Karpas-422 (cell line): ENCODE data around the gene SLC35B1. TPM values are rescaled to one million over a fixed set of nuclear protein-coding genes. Genes with fewer than 3 reads are reported as not detected.
A peak's percentile ranks its signal among the peaks of the same experiment; 100 is the strongest.

Experiments used
- DNase-seq: peaks from one replicate; pipeline ENCODE4 v3.0.0-alpha.2; 2015
- H2AFZ ChIP-seq: fragments of 200-600 bp; sonication (generic); 2 replicates; pipeline ENCODE4 v1.6.1; 2014; ENCODE audit warnings: antibody characterized with exemption, low read length, mixed read lengths
- H3K27ac ChIP-seq: fragments of 200-600 bp; sonication (generic); 2 replicates; pipeline ENCODE4 v1.5.1; 2014; ENCODE audit warnings: mild to moderate bottlenecking, low read length, moderate library complexity
- H3K27me3 ChIP-seq: fragments of 200-600 bp; sonication (generic); 2 replicates; pipeline ENCODE4 v1.6.1; 2014; ENCODE audit warnings: low read length, mixed read lengths
- H3K36me3 ChIP-seq: fragments of 200-600 bp; sonication (generic); 2 replicates; pipeline ENCODE4 v1.6.1; 2014; ENCODE audit warnings: low read length, mixed read lengths; ENCODE audit not compliant: insufficient read depth
- H3K4me1 ChIP-seq: fragments of 200-600 bp; sonication (generic); 2 replicates; pipeline ENCODE4 v1.6.1; 2014; ENCODE audit warnings: mild to moderate bottlenecking, low read length, mixed read lengths
- H3K4me2 ChIP-seq: fragments of 200-600 bp; sonication (generic); 2 replicates; pipeline ENCODE4 v1.6.1; 2014; ENCODE audit warnings: low read length, low read depth, mild to moderate bottlenecking; ENCODE audit not compliant: poor library complexity, severe bottlenecking
- H3K4me3 ChIP-seq: fragments of 200-600 bp; sonication (generic); 2 replicates; pipeline ENCODE4 v1.5.1; 2014; ENCODE audit warnings: mild to moderate bottlenecking, antibody characterized with exemption, low read length, mixed read lengths
- H3K79me2 ChIP-seq: fragments of 200-600 bp; sonication (generic); 2 replicates; pipeline ENCODE4 v1.6.1; 2014; ENCODE audit warnings: mild to moderate bottlenecking, low read length, mixed read lengths
- H3K9ac ChIP-seq: fragments of 200-600 bp; sonication (generic); 2 replicates; pipeline ENCODE4 v1.6.0; 2014; ENCODE audit warnings: low read length
- H3K9me2 ChIP-seq: fragments of 200-600 bp; sonication (generic), shearing (Covaris generic); replicated peaks from 2 replicates; pipeline ENCODE4 v1.6.0; 2014; ENCODE audit warnings: mild to moderate bottlenecking, low read length, moderate library complexity; ENCODE audit not compliant: insufficient read depth
- H3K9me3 ChIP-seq: fragments of 300-700, 200-600 bp; sonication (generic); 2 replicates; pipeline ENCODE4 v1.6.1; 2014; ENCODE audit warnings: low read length, mixed read lengths
- H4K20me1 ChIP-seq: fragments of 200-600 bp; sonication (generic); 2 replicates; pipeline ENCODE4 v1.6.1; 2014; ENCODE audit warnings: mild to moderate bottlenecking, antibody characterized with exemption, low read length, low read depth; ENCODE audit not compliant: insufficient read depth
- total RNA-seq: library from RNA; depleted of rRNA; stranded (reverse); fragments of >200 nt; shearing (Covaris generic); gene quantifications from 2 replicates; pipeline ENCODE4 v1.2.3, GENCODE V29; 2014; ENCODE audit warnings: low replicate concordance

The SLC35B1 gene
- total RNA-seq, 1 experiment from 2014 or later: 37.4 TPM

DNA sequence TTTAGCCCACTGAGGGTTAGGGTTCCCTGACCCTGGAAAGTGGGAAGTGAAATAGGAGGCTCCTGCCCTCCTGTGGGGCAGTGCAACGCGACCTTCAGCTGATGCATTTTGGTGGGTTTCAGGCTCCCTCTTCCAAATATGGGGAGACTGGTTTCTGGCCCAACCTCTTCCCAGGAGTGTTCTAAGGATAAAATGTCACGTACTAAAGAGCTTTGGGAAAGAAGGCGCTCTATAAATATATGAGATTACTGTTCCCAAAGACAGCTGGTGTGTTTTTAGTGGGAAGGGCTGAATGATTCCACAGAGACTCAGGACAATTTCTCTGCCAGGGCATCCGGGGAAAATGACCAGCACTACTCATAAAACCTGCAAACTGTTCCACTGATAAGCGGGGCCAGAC lies 9.8 kb downstream of the SLC35B1 start:
- H3K4me3 ChIP-seq: no peak overlapping the region
- no peaks in the 10 kb centered on the region for H3K9me2 ChIP-seq
- DNase-seq: no peak
- no peaks in the 10 kb centered on the region for H4K20me1 ChIP-seq
- no peaks in the 10 kb centered on the region for H3K4me1 ChIP-seq
- H3K27me3 ChIP-seq: no peaks in the 10 kb centered on the region
- H3K79me2 ChIP-seq: no peaks in the 10 kb centered on the region
- H3K9me3 ChIP-seq: no peaks in the 10 kb centered on the region
- no peak overlapping the region for H3K9ac ChIP-seq
- no peak overlapping the region for H3K4me2 ChIP-seq
- no peak overlapping the region for H3K27ac ChIP-seq
- H3K36me3 ChIP-seq: peaks cover 9% of the 10 kb centered on the region
- H2AFZ ChIP-seq: no peak overlapping the region

DNA sequence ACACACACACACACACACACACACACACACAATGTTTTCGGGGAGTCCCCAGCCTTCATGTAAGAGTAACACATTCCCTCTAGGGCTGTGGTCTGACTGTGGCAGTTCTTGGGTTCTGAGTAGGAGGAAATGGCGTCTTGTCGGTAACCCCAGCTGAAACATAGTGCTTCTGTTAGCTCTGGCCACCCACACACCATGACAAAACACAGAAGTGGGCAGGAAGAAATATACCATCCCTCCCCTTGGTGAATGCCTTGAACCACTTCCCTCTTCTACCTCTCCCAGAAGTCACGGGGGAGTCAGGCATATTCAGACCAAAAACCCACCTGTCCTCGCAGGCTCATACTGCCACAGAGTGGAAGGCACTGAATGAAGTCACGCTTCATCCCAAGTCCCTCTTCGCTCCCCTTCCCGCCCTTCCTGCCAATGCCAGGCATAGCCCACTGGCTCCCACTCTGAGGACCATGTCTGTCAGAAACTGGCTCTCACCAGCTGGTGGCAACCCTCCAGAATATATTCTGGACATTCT lies 11.5 kb downstream of the SLC35B1 start:
- Histone ChIP-seq H3K9me3 (no peaks in the 10 kb centered on the region), H3K4me1 (no peaks in the 10 kb centered on the region), H3K36me3 (peaks cover 3% of the 10 kb centered on the region; the same call in 1 of the 2 replicates), H3K4me3 (no peak overlapping the region), H3K9ac (no peak overlapping the region), H3K9me2 (no peaks in the 10 kb centered on the region), H3K4me2 (no peak overlapping the region), H3K79me2 (no peaks in the 10 kb centered on the region), H4K20me1 (no peaks in the 10 kb centered on the region), H3K27me3 (no peaks in the 10 kb centered on the region), H3K27ac (no peak overlapping the region), H2AFZ (no peak overlapping the region)
- no peak for DNase-seq

DNA sequence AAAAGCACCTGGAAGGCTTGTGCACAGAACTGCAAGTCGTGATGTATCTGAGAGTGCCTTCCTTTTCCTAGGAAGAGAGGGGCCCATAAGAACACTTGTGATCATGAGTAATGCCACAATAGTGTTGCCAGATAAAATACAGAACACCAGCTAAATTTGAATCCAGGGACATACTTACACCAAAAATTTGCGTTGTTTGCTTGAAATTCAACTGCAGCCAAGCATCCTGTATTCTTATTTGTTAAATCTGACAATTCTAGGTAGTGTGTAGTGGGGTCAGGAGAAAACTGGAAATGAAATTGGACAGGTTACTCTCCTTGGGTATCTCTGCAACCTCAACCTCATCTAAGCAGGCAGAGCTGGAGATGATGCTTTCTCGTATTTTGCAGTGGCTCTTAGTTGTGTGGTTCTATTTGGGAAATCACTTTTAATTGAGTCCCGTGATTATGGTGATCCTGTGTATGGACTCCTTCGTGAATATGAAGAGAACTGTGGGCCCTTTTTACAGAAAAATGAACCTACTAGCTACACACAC lies 12.0 kb downstream of the SLC35B1 start:
- no peak for DNase-seq
- Histone ChIP-seq H3K79me2 (no peaks in the 10 kb centered on the region), H3K36me3 (peaks cover 3% of the 10 kb centered on the region; the same call in 1 of the 2 replicates), H3K27ac (no peak overlapping the region), H3K4me1 (no peaks in the 10 kb centered on the region), H3K27me3 (no peaks in the 10 kb centered on the region), H3K9ac (no peak overlapping the region), H3K4me3 (no peak overlapping the region), H3K9me2 (no peaks in the 10 kb centered on the region), H4K20me1 (no peaks in the 10 kb centered on the region), H3K4me2 (no peak overlapping the region), H3K9me3 (no peaks in the 10 kb centered on the region), H2AFZ (no peak overlapping the region)

DNA sequence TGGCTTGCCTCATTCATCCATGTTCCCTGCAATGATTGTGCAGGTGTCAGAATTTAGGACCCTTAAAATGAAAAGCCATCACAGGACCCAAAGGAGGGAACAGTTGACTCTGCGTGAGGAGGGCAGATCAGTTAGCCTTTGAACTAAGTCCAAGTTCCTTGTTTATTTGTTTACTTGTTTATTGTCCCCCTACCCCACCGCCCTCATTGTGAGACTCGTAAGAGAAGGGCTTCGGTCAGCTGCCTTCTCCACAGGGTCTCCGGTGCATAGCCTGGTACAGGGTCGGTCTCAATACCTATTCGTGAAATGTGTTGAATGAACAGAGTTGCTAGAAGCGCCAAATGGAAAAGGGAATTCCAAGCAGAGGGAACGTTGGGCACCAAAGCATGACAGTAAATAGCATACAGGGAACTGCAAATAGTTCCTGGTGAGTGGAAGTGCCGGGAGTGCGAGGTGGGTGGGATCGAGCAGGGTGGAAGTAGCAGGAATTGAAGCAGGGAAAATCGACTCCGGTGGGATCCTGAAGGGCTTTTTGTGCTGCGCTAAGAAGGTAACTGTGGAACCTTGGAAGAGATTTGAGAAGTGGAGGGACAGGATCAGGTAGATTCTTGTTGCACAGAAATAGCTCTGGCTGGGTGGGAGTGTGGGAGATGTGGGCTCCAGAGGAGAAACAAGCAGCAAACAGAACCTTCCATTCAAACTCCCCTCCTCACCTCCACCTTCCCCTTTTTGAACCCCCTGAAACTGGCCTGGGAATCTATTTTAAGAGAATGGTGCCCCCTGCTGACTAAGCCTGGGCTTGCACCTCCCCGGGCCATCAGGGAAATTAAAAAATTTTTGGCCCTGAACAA lies 12.7 kb downstream of the SLC35B1 start:
- Histone ChIP-seq H3K4me2 (no peak overlapping the region), H3K79me2 (no peaks in the 10 kb centered on the region), H3K9ac (no peak overlapping the region), H3K4me3 (no peak overlapping the region), H4K20me1 (no peaks in the 10 kb centered on the region), H3K27me3 (no peaks in the 10 kb centered on the region), H3K27ac (no peak overlapping the region), H3K9me3 (no peaks in the 10 kb centered on the region), H3K36me3 (no peaks in the 10 kb centered on the region), H3K9me2 (no peaks in the 10 kb centered on the region), H2AFZ (no peak overlapping the region), H3K4me1 (no peaks in the 10 kb centered on the region)
- peak; percentile 89 for DNase-seq

DNA sequence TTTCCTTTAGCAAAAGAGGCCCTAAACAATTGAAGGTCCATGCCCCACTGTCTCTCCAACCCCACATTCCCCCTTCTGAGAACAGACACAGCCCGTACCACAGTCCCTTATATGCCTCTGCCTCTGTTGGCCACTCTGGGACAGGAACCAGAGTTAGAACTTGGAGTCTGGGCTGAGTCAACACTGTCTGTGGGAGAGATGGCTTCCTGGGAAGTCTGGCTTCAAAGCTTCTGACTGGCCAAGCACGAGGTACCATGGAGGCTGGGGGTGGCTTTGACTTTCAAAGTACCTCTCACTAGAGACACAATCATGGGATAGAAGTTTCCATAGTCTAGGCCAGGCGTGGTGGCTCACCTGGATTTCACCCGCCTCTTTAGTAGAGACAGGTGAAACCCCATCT lies 15.0 kb downstream of the SLC35B1 start:
- Histone ChIP-seq H4K20me1 (no peaks in the 10 kb centered on the region), H3K36me3 (no peaks in the 10 kb centered on the region), H3K4me1 (no peaks in the 10 kb centered on the region), H3K4me3 (no peak overlapping the region), H3K4me2 (no peak overlapping the region), H3K9me3 (no peaks in the 10 kb centered on the region), H3K27me3 (no peaks in the 10 kb centered on the region), H3K9me2 (no peaks in the 10 kb centered on the region), H3K79me2 (no peaks in the 10 kb centered on the region), H2AFZ (no peak overlapping the region), H3K27ac (no peak overlapping the region), H3K9ac (no peak overlapping the region)
- no peak for DNase-seq

DNA sequence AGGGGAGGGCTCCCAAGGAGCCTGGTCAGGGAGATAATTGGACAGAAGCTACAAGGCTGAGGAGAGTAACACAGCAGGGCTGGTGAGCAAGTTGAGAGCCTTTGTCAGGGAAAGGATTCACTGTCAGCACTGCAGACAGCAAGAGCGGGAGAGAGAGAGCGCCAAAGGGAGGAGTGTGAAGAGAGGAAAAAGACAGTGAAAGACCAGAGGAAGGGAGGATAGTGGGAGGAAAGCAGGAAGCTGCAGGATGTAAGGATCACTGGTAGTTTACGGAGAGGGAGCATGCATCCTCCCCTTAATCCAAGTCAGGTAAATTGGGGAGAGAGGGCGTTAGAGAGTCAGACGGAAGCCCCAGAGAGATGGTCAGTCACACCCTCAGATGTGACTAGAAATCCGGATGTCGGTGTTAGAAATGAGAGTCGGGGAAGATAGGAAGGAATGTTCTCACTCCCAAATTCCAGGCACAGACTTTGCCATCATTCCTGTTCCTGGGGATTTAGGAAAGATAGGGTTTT lies 16.0 kb downstream of the SLC35B1 start:
- H3K36me3 ChIP-seq: no peaks in the 10 kb centered on the region
- no peaks in the 10 kb centered on the region for H3K9me3 ChIP-seq
- H3K79me2 ChIP-seq: no peaks in the 10 kb centered on the region
- H3K9me2 ChIP-seq: no peaks in the 10 kb centered on the region
- no peak overlapping the region for H3K27ac ChIP-seq
- H3K27me3 ChIP-seq: no peaks in the 10 kb centered on the region
- no peaks in the 10 kb centered on the region for H3K4me1 ChIP-seq
- no peak overlapping the region for H3K9ac ChIP-seq
- no peak for DNase-seq
- no peak overlapping the region for H2AFZ ChIP-seq
- H3K4me2 ChIP-seq: no peak overlapping the region
- no peak overlapping the region for H3K4me3 ChIP-seq
- no peaks in the 10 kb centered on the region for H4K20me1 ChIP-seq

DNA sequence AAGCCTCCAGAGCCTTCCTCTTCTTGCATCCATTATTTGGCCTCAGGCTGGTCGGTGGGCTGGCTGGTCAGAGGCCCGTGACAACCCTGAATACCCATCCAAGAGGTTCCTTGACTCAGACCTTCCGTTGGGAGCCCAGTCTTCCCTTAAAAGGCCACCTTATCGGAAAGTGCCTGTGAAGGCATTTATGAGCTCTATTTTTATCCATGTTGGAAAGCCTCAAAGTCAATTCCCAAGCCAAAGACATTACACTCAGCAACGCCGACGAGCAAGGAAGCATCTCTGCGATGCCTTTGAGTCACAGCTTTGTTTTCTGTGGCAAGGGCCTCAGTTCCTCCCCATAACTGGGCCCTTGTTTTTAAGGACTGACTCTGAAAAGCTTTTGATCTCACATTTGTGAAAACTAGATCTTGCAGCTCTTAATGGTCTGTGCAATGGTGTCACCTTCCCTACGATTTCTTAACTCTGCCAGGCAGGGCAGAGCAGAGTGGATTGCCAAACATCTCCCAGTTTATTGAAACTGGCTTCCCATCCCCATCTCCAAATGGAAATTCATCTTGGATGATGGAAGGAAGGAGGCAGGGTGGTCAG lies 16.6 kb downstream of the SLC35B1 start:
- no peaks in the 10 kb centered on the region for H3K4me1 ChIP-seq
- H4K20me1 ChIP-seq: no peaks in the 10 kb centered on the region
- no peak overlapping the region for H3K27ac ChIP-seq
- no peaks in the 10 kb centered on the region for H3K79me2 ChIP-seq
- DNase-seq: no peak
- no peaks in the 10 kb centered on the region for H3K9me3 ChIP-seq
- H2AFZ ChIP-seq: no peak overlapping the region
- H3K4me3 ChIP-seq: no peak overlapping the region
- H3K4me2 ChIP-seq: no peak overlapping the region
- H3K9ac ChIP-seq: no peak overlapping the region
- no peaks in the 10 kb centered on the region for H3K27me3 ChIP-seq
- H3K9me2 ChIP-seq: no peaks in the 10 kb centered on the region
- H3K36me3 ChIP-seq: no peaks in the 10 kb centered on the region

DNA sequence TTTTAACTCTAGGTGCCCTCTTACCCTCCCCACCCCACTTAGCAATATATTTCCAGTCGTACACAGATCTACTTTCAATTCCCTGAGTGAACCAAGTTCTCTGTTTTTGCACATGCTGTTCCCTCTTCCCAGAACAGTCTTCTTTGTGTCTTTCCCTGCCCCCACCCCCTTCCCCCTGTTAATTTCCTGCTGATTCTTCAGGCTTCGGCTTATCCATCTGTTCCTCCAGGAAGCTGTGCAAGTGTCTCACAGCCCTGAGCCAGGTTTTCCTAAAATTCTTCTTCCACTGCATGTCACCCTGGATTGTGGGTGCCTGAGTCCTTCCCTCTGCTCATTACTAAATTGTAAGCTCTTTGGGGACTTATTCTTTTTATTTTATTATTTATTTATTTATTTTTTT lies 17.5 kb downstream of the SLC35B1 start:
- H3K4me2 ChIP-seq: no peak overlapping the region
- H3K36me3 ChIP-seq: no peaks in the 10 kb centered on the region
- H3K9me3 ChIP-seq: no peaks in the 10 kb centered on the region
- no peak for DNase-seq
- no peaks in the 10 kb centered on the region for H3K4me1 ChIP-seq
- H3K27me3 ChIP-seq: no peaks in the 10 kb centered on the region
- H4K20me1 ChIP-seq: no peaks in the 10 kb centered on the region
- H3K9ac ChIP-seq: no peak overlapping the region
- no peaks in the 10 kb centered on the region for H3K79me2 ChIP-seq
- no peak overlapping the region for H3K27ac ChIP-seq
- no peak overlapping the region for H3K4me3 ChIP-seq
- H2AFZ ChIP-seq: no peak overlapping the region
- H3K9me2 ChIP-seq: no peaks in the 10 kb centered on the region
